ENCODE results near the gene ARL5A. TPM values are rescaled to one million over a fixed set of nuclear protein-coding genes. Genes with fewer than 3 reads are reported as not detected.

ARL5A gene
- total RNA-seq, 4 donors from 2014 or later: 44.2 to 63.5 (median 55.0) TPM

- no peak for DNase-seq (ENCODE audit: low spot score)
- no peak for ATAC-seq (ENCODE audit: low FRiP score)
- no peak for TF ChIP-seq CTCF (IDR thresholded peaks at IDR 0.05)
These were observed 21.3 kb upstream of the ARL5A start for GRCh38 chr2:151849413-151850010.

GRCh38 chr2:151845884-151846283, 17.7 kb upstream of the ARL5A start:
- no peak for ATAC-seq (ENCODE audit: low FRiP score)
- TF ChIP-seq CTCF (IDR thresholded peaks at IDR 0.05): no peak
- DNase-seq (ENCODE audit: low spot score): no peak

DNA sequence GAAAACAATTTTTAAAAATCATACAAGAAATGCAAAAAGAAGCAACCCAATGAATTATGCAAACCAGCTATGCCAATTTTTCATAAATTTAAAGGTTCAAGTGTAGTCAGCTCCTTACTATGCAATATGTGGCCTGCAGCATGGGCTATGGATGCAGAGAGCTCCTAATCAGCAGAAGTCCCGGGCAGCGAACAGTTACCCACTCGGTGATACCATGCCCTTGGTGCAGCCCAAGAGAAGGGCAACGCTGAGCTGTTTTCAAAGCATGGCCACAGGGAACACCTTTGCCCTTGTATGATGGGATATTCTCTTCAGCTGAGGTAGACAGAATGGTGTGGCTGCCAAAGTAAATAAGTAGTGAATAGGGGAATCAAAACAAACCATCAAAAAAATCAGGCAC, 17.3 kb upstream of the ARL5A start:
- DNase-seq (ENCODE audit: low spot score) (no peak), ATAC-seq (ENCODE audit: low FRiP score) (no peak)
- no peak for TF ChIP-seq CTCF (IDR thresholded peaks at IDR 0.05)

GRCh38 chr2:151844211-151844896, 16.1 kb upstream of the ARL5A start:
- ATAC-seq (ENCODE audit: low FRiP score): no peak
- TF ChIP-seq CTCF (IDR thresholded peaks at IDR 0.05): no peak
- no peak for DNase-seq (ENCODE audit: low spot score)

GRCh38 chr2:151843691-151844061, 15.5 kb upstream of the ARL5A start:
- ATAC-seq (ENCODE audit: low FRiP score) (no peak), DNase-seq (ENCODE audit: low spot score) (no peak)
- TF ChIP-seq CTCF (IDR thresholded peaks at IDR 0.05): no peak

DNA sequence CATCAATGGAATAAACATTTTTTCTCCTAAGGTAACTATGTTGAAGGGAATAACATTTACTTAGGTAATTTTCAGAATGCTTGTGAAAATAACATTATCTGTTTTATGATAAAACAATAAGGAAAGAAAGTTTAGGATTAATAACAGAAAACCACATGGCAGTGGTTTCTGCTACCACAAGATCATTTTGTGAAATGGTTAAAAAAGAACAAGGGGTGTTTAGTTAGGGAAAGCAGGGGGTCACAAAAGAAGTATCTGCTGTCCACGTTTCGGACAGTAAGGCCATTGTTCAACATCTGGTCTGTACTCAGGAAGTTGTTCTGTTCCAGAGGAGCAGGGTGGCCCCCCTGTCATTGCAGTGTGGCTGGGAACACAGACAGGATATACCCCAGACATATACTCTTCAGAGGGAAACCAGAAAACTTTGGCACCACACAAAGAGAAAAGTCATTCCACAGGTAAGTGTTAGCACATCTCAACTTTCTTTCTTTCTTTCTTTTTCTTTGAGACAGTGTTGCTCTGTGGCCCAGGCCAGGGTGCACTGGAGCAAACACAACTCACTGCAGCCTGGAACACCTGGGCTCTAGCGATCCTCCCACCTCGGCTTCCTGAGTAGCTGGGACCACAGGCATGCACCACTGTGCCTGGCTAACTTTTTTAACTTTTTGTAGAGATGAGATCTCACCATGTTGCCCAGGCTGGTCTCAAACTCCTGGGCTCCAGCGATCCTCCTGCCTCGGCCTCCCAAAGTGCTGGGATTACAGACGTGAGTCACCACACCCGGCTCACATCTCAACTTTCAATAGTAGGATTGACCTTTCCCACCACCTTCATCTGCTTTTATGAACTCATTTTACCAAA, 14.8 kb upstream of the ARL5A start:
- DNase-seq (ENCODE audit: low spot score) (no peak), ATAC-seq (ENCODE audit: low FRiP score) (no peak)
- TF ChIP-seq CTCF (IDR thresholded peaks at IDR 0.05): no peak
